ENCODE data around the gene CCR6. TPM values are rescaled to one million over a fixed set of nuclear protein-coding genes. Genes with fewer than 3 reads are reported as not detected.

Gene CCR6
- total RNA-seq, 1 experiment from 2014 or later, result not detected

GRCh38 chr6:167112421-167112820 lies 10.5 kb upstream of the CCR6 start:
- no peak overlapping the region for H3K4ac ChIP-seq (ENCODE audit: low read depth, low read length)
- no peak overlapping the region for H3K56ac ChIP-seq (ENCODE audit: insufficient read length, low read depth, low read length)
- H4K5ac ChIP-seq (ENCODE audit: insufficient read length, low read depth, low read length), result no peak overlapping the region
- H4K20me1 ChIP-seq (ENCODE audit: control insufficient read depth, insufficient read depth, insufficient read length), result no peaks in the 10 kb centered on the region
- H3K36me3 Mint-ChIP-seq (ENCODE audit: insufficient read depth in 1 of 3, low read depth in 3 of 3), result peaks cover 0 to 2% (median 0%) of the 10 kb centered on the region in 3 experiments; a peak in 1 of 7 replicates
- H2AFZ ChIP-seq (ENCODE audit: low read length), result no peak overlapping the region
- H4K91ac ChIP-seq (ENCODE audit: insufficient read length, low read depth, low read length), result no peak overlapping the region
- H2BK20ac ChIP-seq (ENCODE audit: low read depth, low read length, poor library complexity, severe bottlenecking), result no peak overlapping the region
- H4K8ac ChIP-seq (replicated peaks; ENCODE audit: insufficient read length, low read depth, low read length), result no peak overlapping the region
- H3T11ph ChIP-seq (ENCODE audit: low read length), result no peak overlapping the region
- TF ChIP-seq, protein P1, sequence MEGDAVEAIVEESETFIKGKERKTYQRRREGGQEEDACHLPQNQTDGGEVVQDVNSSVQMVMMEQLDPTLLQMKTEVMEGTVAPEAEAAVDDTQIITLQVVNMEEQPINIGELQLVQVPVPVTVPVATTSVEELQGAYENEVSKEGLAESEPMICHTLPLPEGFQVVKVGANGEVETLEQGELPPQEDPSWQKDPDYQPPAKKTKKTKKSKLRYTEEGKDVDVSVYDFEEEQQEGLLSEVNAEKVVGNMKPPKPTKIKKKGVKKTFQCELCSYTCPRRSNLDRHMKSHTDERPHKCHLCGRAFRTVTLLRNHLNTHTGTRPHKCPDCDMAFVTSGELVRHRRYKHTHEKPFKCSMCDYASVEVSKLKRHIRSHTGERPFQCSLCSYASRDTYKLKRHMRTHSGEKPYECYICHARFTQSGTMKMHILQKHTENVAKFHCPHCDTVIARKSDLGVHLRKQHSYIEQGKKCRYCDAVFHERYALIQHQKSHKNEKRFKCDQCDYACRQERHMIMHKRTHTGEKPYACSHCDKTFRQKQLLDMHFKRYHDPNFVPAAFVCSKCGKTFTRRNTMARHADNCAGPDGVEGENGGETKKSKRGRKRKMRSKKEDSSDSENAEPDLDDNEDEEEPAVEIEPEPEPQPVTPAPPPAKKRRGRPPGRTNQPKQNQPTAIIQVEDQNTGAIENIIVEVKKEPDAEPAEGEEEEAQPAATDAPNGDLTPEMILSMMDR (conservative IDR thresholded peaks at IDR 0.05), result no peak
- H3K27ac Mint-ChIP-seq, result peak overlapping the region in 1 of 3 experiments; percentile 25; a peak in 1 of 7 replicates
- H3K23me2 ChIP-seq (ENCODE audit: insufficient read length, low read depth, low read length, poor library complexity, severe bottlenecking), result no peaks in the 10 kb centered on the region
- no peak overlapping the region for H3K4me2 ChIP-seq (ENCODE audit: insufficient read depth, insufficient read length, low read length)
- no peak overlapping the region for H2BK120ac ChIP-seq (ENCODE audit: low read depth, low read length, poor library complexity, severe bottlenecking)
- no peak overlapping the region for H3K9ac ChIP-seq (ENCODE audit: extremely low read depth, insufficient read length, low read length)
- H3K4me1 Mint-ChIP-seq, result peaks cover 10 to 16% of the 10 kb centered on the region in 2 experiments
- H3K27me3 ChIP-seq (ENCODE audit: insufficient read depth, low read length), result no peaks in the 10 kb centered on the region
- no peaks in the 10 kb centered on the region; the same call in 1 of the 2 replicates for H3K27me3 Mint-ChIP-seq (ENCODE audit: low read depth)
- no peak overlapping the region for H3K14ac ChIP-seq (ENCODE audit: insufficient read depth, low read length)
- WGBS (ENCODE audit: extremely low coverage, insufficient read length, low lambda C conversion rate), result no CpG with 5 or more reads among the region's 8 CpGs
- H3K18ac ChIP-seq (ENCODE audit: insufficient read length, low read depth, low read length), result no peak overlapping the region
- no peaks in the 10 kb centered on the region for H3K9me3 Mint-ChIP-seq
- H2BK12ac ChIP-seq (ENCODE audit: insufficient read length, low read depth, low read length), result no peak overlapping the region
- no peak for DNase-seq
- no peak overlapping the region for H2BK5ac ChIP-seq (ENCODE audit: insufficient read length, low read length)
- H3K4me1 ChIP-seq (ENCODE audit: insufficient read depth, low read length), result no peaks in the 10 kb centered on the region
- H3K79me2 ChIP-seq (ENCODE audit: insufficient read depth, low read length), result no peaks in the 10 kb centered on the region
- no peaks in the 10 kb centered on the region for H3K79me1 ChIP-seq (ENCODE audit: insufficient read depth, low read depth, low read length, poor library complexity, severe bottlenecking)
- H3K9me3 ChIP-seq (ENCODE audit: control insufficient read depth, low read depth, low read length), result no peaks in the 10 kb centered on the region
- no peak overlapping the region for H3K4me3 Mint-ChIP-seq
- no peak overlapping the region for H2BK15ac ChIP-seq (ENCODE audit: low read depth, low read length)
- H3K23ac ChIP-seq (ENCODE audit: insufficient read length, low read depth, low read length), result no peak overlapping the region
- H2AK5ac ChIP-seq (ENCODE audit: insufficient read length, low read length), result no peak overlapping the region
- no peak overlapping the region for H3K27ac ChIP-seq (ENCODE audit: insufficient read length, low read depth, low read length)
